ENCODE results near the gene TP53BP2.

TP53BP2 gene

GRCh38 chr1:223731133-223731770 lies 114.5 kb downstream of the TP53BP2 start:
- WGBS (ENCODE audit: insufficient coverage) = 92% methylated on average over 9 of the region's 13 CpGs
- Histone ChIP-seq H3K9me3 (ENCODE audit: control extremely low read depth in 1 of 5, control insufficient read depth in 4 of 5, insufficient read depth in 2 of 5, low read depth in 1 of 5, low read length in 4 of 5) (no peaks in the 10 kb centered on the region), H3K36me3 (ENCODE audit: control insufficient read depth in 4 of 4, insufficient read depth in 4 of 4, low read length in 3 of 4) (peaks cover 0 to 4% (median 0%) of the 10 kb centered on the region in 4 experiments), H3K27ac (ENCODE audit: insufficient read depth in 1 of 2, low read depth in 1 of 2, low read length in 2 of 2, poor library complexity in 1 of 2, severe bottlenecking in 2 of 2) (no peak overlapping the region), H3K27me3 (replicated peaks in 2 of 5; ENCODE audit: control insufficient read depth in 4 of 5, insufficient read depth in 5 of 5, low read length in 4 of 5) (no peaks in the 10 kb centered on the region), H3K4me1 (ENCODE audit: control extremely low read depth in 1 of 4, control insufficient read depth in 4 of 4, insufficient read depth in 4 of 4, low read length in 3 of 4) (peaks cover 0 to 13% (median 11%) of the 10 kb centered on the region in 4 experiments), H3K4me3 (ENCODE audit: control insufficient read depth in 1 of 7, extremely low read depth in 1 of 7, insufficient read depth in 4 of 7, low read depth in 2 of 7, low read length in 6 of 7) (no peak overlapping the region)
- CTCF ChIA-PET = interaction anchor here (0.9 to 3.2 kb wide), 4 partner anchors 14 to 35 kb away, joined by 3 to 9 read pairs (median 6); no protein-coding TSS in a partner anchor
- POLR2A ChIA-PET = no interaction called here
- DNase-seq = no peak

DNA sequence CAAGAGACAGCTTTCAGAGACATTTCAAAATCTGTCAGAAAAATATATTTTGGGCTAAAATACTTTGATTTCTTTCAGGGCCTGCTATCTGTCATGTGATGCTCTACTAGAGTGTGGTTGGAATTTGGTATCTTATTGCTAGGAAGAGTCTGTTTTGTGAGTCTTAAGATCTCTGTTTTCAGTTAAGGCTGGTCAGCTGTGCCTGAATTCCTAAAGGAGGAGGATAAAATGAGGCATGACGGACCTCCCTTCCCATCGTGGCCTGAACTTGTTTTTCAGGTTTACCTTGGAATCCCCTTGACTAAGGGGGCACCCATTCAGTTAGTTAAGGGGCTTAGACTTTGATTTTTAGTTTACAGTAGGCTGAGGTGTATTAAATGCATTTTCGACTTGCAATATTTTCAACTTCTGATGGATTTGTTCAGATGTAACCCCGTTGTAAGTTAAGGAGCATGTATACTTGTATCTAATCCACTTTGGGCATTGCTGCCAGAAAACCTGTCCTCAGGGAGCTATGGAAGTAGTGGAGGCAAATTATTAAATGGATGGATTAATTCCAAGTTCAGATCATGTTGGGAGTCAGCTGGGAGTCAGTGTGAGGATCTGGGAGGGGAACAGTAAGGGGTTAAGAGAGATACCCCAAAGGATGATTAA lies 115.1 kb downstream of the TP53BP2 start:
- POLR2A ChIA-PET = interaction anchor here (0.6 kb wide), 1 partner anchor 11 kb away, joined by 3 read pairs; no protein-coding TSS in a partner anchor
- CTCF ChIA-PET = interaction anchor here (0.6 to 3.2 kb wide), 5 partner anchors 14 to 106 kb away, joined by 3 to 9 read pairs (median 4); no protein-coding TSS in a partner anchor
- Histone ChIP-seq H3K4me1 (ENCODE audit: control extremely low read depth in 1 of 4, control insufficient read depth in 4 of 4, insufficient read depth in 4 of 4, low read length in 3 of 4) (peaks cover 0 to 18% (median 17%) of the 10 kb centered on the region in 4 experiments), H3K4me3 (ENCODE audit: control insufficient read depth in 1 of 7, extremely low read depth in 1 of 7, insufficient read depth in 4 of 7, low read depth in 2 of 7, low read length in 6 of 7) (no peak overlapping the region), H3K36me3 (ENCODE audit: control insufficient read depth in 4 of 4, insufficient read depth in 4 of 4, low read length in 3 of 4) (peaks cover 0 to 4% (median 0%) of the 10 kb centered on the region in 4 experiments), H3K27ac (ENCODE audit: insufficient read depth in 1 of 2, low read depth in 1 of 2, low read length in 2 of 2, poor library complexity in 1 of 2, severe bottlenecking in 2 of 2) (no peak overlapping the region), H3K27me3 (replicated peaks in 2 of 5; ENCODE audit: control insufficient read depth in 4 of 5, insufficient read depth in 5 of 5, low read length in 4 of 5) (no peaks in the 10 kb centered on the region), H3K9me3 (ENCODE audit: control extremely low read depth in 1 of 5, control insufficient read depth in 4 of 5, insufficient read depth in 2 of 5, low read depth in 1 of 5, low read length in 4 of 5) (no peaks in the 10 kb centered on the region)
- 94% methylated on average over 4 of the region's 4 CpGs for WGBS (ENCODE audit: insufficient coverage)
- no peak for DNase-seq

GRCh38 chr1:223729906-223730305 lies 115.8 kb downstream of the TP53BP2 start:
- Histone ChIP-seq H3K36me3 (ENCODE audit: control insufficient read depth in 4 of 4, insufficient read depth in 4 of 4, low read length in 3 of 4) (peaks cover 0 to 4% (median 0%) of the 10 kb centered on the region in 4 experiments), H3K4me1 (ENCODE audit: control extremely low read depth in 1 of 4, control insufficient read depth in 4 of 4, insufficient read depth in 4 of 4, low read length in 3 of 4) (peaks cover 0 to 18% (median 17%) of the 10 kb centered on the region in 4 experiments), H3K27me3 (replicated peaks in 2 of 5; ENCODE audit: control insufficient read depth in 4 of 5, insufficient read depth in 5 of 5, low read length in 4 of 5) (no peaks in the 10 kb centered on the region), H3K27ac (ENCODE audit: insufficient read depth in 1 of 2, low read depth in 1 of 2, low read length in 2 of 2, poor library complexity in 1 of 2, severe bottlenecking in 2 of 2) (no peak overlapping the region), H3K4me3 (ENCODE audit: control insufficient read depth in 1 of 7, extremely low read depth in 1 of 7, insufficient read depth in 4 of 7, low read depth in 2 of 7, low read length in 6 of 7) (no peak overlapping the region), H3K9me3 (ENCODE audit: control extremely low read depth in 1 of 5, control insufficient read depth in 4 of 5, insufficient read depth in 2 of 5, low read depth in 1 of 5, low read length in 4 of 5) (no peaks in the 10 kb centered on the region)
- POLR2A ChIA-PET = interaction anchor here (0.6 to 0.7 kb wide), 3 partner anchors 12 to 18 kb away, joined by 3 to 8 read pairs (median 3); no protein-coding TSS in a partner anchor
- CTCF ChIA-PET = interaction anchor here (0.6 to 3.2 kb wide), 2 partner anchors 19 to 107 kb away, joined by 3 to 9 read pairs; no protein-coding TSS in a partner anchor
- 90% methylated on average over 2 of the region's 4 CpGs for WGBS (ENCODE audit: insufficient coverage)
- no peak for DNase-seq
